COLO829 (cell line): ENCODE data around the gene CCL17.
"Not testable (repeated sequence)": the region's sequence is repeated elsewhere in the genome, so short reads cannot be mapped to it uniquely, and the experiment has no call there.

Experiments used
- DNase-seq: peaks from one replicate; pipeline ENCODE4 v3.0.0; 2012; ENCODE audit warnings: low spot score

Gene CCL17

GRCh38 chr16:57396786-57397185 is 7.8 kb upstream of the CCL17 start:
- DNase-seq = no peak

DNA sequence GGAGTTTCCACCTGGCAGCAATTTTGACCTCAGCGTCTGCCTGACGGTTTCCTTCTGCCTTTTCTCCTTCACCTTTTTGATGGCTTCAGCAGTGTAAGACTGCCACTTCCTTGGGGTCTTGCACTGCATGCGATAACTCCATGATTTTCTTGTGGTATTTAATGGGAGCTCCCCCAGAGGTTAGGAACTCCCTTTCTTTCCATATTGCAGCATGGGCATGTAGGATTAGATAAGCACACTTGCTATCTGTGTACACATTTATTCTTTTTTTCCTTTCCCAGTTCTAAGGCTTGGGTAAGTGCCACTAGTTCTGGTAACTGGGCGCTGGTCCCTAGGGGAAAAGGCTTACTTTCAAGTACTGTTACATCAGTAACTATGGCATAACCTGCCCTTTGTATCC is 7.1 kb upstream of the CCL17 start:
- not testable (repeated sequence) for DNase-seq

DNA sequence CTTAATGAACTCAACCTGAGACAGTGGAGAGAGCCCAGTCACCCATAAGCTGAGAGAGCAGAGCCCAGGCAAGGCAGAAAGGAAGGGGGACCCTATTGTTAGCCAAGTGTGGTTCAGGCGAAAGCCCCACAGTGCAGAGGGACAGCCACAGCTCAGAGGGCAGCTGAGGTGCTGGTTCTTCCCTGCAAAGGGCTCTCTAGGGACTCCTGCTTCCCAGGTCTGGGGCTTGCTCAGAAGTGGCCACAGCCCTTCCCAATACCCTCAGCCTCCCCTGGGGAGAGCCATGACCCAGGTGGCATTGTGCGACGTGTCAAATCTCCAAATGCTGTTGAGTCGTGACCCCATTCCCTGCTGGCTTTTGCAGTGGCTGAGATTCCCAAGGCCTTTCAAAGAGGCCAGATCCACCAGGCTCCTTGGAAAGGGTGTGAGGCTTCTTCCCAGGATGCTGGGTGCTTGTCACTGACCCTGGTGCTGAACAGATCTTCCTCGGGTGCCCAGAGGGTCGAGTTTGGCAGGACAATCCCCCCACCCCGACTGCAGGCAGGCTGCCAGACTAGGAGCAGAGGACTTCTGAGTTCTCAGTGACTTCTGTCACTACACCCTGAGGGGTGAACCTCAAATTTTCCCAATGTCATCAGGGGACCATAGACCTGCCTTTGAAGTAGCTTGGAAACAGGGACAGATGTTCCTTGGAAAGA is 2.5 kb upstream of the CCL17 start:
- no peak for DNase-seq

GRCh38 chr16:57405097-57405496 is 530 bp downstream of the CCL17 start:
- DNase-seq = no peak

GRCh38 chr16:57406881-57407280 is 2.3 kb downstream of the CCL17 start:
- no peak for DNase-seq

GRCh38 chr16:57407521-57408353 is 3.2 kb downstream of the CCL17 start:
- no peak for DNase-seq

DNA sequence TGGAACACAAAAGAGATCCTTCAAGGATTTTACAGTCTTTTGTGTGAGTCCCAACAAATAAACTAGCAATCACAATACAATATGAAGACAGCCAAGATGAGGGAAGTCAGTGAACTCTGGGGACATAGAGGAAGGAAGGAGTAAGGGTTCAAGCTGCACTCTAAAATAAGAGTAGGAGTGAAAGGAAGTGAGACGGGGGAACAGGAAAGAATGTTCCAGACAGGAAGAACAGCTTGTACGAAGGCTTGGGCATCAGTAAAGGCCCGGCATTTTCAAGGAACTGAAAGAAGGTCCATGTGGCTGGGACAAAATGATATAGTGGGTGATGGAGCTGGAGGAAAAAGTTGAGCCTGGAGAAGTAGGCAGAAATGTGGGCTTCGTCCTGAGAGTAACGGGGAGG is 4.5 kb downstream of the CCL17 start:
- no peak for DNase-seq

DNA sequence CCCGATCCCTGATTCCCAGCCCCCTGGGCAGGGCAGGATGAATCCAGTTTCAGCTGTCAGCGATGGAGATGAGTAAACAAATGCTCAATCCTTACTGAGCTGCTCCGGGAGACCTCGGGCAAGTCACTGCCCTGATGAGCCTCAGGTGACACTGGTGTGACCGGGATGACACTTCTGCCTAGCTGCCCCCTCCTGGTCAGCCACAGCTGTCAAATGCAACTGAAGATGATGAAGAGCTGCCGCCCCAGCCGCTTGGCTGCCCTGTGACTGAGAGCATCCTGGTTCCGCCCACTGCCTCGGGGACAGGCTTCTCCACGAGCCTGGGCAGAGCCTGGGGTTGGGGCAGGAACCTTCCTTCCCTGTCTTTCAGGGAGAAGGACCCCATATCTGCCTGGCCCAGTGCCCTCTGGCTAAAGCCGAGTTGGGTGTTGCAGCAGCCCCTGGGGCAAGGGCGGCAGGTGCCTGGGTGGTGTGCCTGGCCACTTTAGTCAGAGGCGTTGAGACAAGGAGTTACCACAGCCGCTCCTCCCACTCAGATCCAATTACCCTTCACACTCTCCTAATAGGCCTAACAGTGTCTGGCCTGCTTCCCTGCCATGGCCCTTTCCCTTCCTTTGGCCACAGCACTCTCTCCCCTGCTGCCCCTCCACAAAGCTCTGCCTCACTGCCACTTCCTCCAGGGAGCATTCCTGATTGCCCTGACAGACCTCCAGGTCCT is 5.5 kb downstream of the CCL17 start:
- DNase-seq = no peak

GRCh38 chr16:57411362-57411976 is 6.9 kb downstream of the CCL17 start:
- no peak for DNase-seq

- DNase-seq = no peak
Observed at GRCh38 chr16:57412584-57412983, 8.0 kb downstream of the CCL17 start.

DNA sequence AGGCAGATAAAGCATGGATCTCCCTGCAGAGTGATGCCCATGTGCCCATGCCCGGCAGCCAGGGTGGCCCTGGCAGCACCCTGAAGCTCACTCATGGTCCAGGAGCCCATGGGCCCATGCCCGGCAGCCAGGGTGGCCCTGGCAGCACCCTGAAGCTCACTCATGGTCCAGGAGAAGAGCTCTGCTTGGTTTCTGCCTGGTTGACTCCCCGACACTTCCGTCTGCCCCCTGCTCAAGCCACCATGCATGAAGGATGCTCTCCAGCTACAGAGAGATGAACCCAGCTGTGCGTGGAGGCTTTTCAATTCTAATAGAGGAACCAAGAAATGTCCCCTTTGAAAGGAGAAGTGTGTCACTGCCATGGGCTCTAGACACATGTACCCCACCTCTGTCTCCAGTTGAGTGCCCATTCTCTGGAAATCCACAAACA is 8.7 kb downstream of the CCL17 start:
- DNase-seq = no peak

DNA sequence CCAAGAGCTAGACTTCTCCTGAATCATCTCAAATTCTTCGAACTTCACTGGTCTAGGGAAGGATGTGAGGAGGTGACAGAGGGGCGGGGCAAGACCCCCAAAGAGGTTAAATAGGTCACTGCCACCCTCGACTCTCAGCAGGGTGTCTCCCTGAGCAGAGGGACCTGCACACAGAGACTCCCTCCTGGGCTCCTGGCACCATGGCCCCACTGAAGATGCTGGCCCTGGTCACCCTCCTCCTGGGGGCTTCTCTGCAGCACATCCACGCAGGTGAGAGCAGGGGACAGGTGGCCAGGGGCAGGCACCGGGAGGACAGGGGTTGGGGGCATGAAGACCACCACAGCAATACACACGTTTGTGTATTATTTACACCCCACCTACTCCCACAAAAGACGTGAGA is 9.2 kb downstream of the CCL17 start:
- no peak for DNase-seq

GRCh38 chr16:57416084-57416483 is 11.5 kb downstream of the CCL17 start:
- DNase-seq = no peak

DNA sequence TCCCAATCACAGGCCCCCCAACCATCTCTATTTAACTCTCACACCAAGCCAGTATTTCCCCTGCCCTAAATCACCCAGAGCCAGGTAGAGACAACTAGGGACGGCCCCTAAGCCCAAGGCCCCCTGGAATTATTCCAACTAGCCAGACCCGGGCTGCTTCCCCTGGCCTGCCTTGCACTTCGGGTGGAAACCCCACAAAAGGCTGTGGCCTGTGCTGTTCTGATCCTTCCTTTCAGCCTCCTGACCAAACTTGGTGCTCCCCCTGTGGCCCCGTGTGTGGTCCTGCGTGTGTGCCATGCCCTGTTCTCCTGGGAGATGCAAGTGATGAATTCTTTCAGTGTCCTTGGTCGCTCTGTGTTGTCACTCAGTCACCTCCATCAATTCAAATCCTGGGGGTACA is 14.9 kb downstream of the CCL17 start:
- DNase-seq = no peak

- DNase-seq = peak; percentile 42
Observed at GRCh38 chr16:57422026-57422944, 17.7 kb downstream of the CCL17 start.

- DNase-seq = no peak
Observed at GRCh38 chr16:57423152-57423551, 18.6 kb downstream of the CCL17 start.

GRCh38 chr16:57424583-57424982 is 20.0 kb downstream of the CCL17 start:
- no peak for DNase-seq

- no peak for DNase-seq
Observed at GRCh38 chr16:57426356-57426755, 21.8 kb downstream of the CCL17 start.

- no peak for DNase-seq
Observed at GRCh38 chr16:57427307-57427706, 22.7 kb downstream of the CCL17 start.

GRCh38 chr16:57427824-57428223 is 23.3 kb downstream of the CCL17 start:
- DNase-seq = no peak

GRCh38 chr16:57430955-57431354 is 26.4 kb downstream of the CCL17 start:
- DNase-seq = no peak
